ENCODE results near the gene PIAS1.

GRCh38 chr15:68054628-68055223 is 611 bp downstream of the PIAS1 start:
- TF ChIP-seq MAX (IDR thresholded peaks at IDR 0.05) (no peak), FOXM1 (IDR thresholded peaks at IDR 0.05; ENCODE audit: borderline replicate concordance, low read depth) (no peak)
